SK-N-DZ (cell line): ENCODE results near the gene MICOS13.

Experiments used
- DNase-seq: peaks from one replicate; pipeline ENCODE4 v3.0.0-alpha.2; 2015; ENCODE audit warnings: low spot score

Gene MICOS13

DNA sequence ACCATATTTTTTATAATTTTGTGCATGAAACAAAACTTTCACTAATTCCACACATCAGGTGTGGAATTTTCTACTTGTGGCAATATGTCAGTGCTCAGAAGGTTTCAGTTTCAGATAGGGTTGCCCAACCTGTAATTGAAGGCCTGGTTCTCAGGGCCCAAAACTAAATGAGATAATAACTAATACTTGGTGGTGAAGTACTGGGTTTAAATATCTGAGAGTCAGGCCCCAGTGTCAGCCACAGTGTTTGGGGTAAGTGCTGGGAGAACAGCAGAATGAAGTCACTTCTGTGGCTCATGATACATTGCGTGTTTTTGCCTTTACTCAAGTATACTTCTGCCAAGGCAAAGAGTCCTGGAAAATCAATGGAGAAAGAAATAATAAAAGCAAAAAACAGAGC, 51.9 kb downstream of the MICOS13 start:
- no peak for DNase-seq
